Right lobe of liver (tissue), 4 donors: ENCODE results near the gene SF3B1.

ENCODE experiments used
- CTCF ChIP-seq, 4 donors: fragments of 200-600 bp in 3 of 4; fragments of 450-650 bp in 1 of 4; IDR thresholded peaks; one replicate each; pipeline versions ENCODE4 v1.5.1 to v1.8.0; 2016 to 2022; ENCODE audit warnings: antibody characterized with exemption in 4 of 4, mild to moderate bottlenecking in 2 of 4
- POLR2A ChIP-seq: fragments of 450-650 bp; IDR thresholded peaks from one replicate; pipeline ENCODE4 v1.6.1; 2017; ENCODE audit warnings: antibody characterized with exemption, mild to moderate bottlenecking
- donor health status: DM: no; HTN: no; CAD: no.
- donor health status: DM: no; HTN: no; CAD: no.
- donor health status: DM: no; HTN: yes; CAD: no.

GRCh38 chr2:197414039-197414438 lies 20.8 kb downstream of the SF3B1 start:
- TF ChIP-seq CTCF (IDR thresholded peaks at IDR 0.05), result no peak
- TF ChIP-seq POLR2A, result no peak
